ENCODE data around the gene GRHL3.

DNA sequence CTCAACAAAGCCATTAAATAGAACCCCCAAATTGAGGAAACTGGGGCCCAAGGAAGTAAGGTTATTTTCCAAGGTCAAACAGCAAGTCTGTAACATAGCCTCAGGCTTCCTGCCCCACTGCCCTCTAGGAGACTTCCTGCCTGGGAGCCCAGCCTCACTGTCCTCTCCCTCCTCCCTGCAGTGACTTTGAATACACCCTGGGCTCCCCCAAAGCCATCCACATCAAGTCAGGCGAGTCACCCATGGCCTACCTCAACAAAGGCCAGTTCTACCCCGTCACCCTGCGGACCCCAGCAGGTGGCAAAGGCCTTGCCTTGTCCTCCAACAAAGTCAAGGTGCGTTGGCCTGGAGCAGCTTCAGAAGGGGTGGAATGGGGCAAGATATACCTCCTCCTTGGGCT is 18.3 kb downstream of the GRHL3 start:
- TF ChIP-seq, protein P1, sequence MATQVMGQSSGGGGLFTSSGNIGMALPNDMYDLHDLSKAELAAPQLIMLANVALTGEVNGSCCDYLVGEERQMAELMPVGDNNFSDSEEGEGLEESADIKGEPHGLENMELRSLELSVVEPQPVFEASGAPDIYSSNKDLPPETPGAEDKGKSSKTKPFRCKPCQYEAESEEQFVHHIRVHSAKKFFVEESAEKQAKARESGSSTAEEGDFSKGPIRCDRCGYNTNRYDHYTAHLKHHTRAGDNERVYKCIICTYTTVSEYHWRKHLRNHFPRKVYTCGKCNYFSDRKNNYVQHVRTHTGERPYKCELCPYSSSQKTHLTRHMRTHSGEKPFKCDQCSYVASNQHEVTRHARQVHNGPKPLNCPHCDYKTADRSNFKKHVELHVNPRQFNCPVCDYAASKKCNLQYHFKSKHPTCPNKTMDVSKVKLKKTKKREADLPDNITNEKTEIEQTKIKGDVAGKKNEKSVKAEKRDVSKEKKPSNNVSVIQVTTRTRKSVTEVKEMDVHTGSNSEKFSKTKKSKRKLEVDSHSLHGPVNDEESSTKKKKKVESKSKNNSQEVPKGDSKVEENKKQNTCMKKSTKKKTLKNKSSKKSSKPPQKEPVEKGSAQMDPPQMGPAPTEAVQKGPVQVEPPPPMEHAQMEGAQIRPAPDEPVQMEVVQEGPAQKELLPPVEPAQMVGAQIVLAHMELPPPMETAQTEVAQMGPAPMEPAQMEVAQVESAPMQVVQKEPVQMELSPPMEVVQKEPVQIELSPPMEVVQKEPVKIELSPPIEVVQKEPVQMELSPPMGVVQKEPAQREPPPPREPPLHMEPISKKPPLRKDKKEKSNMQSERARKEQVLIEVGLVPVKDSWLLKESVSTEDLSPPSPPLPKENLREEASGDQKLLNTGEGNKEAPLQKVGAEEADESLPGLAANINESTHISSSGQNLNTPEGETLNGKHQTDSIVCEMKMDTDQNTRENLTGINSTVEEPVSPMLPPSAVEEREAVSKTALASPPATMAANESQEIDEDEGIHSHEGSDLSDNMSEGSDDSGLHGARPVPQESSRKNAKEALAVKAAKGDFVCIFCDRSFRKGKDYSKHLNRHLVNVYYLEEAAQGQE (IDR thresholded peaks at IDR 0.05), result no peak
- TF ChIP-seq, protein P2, sequence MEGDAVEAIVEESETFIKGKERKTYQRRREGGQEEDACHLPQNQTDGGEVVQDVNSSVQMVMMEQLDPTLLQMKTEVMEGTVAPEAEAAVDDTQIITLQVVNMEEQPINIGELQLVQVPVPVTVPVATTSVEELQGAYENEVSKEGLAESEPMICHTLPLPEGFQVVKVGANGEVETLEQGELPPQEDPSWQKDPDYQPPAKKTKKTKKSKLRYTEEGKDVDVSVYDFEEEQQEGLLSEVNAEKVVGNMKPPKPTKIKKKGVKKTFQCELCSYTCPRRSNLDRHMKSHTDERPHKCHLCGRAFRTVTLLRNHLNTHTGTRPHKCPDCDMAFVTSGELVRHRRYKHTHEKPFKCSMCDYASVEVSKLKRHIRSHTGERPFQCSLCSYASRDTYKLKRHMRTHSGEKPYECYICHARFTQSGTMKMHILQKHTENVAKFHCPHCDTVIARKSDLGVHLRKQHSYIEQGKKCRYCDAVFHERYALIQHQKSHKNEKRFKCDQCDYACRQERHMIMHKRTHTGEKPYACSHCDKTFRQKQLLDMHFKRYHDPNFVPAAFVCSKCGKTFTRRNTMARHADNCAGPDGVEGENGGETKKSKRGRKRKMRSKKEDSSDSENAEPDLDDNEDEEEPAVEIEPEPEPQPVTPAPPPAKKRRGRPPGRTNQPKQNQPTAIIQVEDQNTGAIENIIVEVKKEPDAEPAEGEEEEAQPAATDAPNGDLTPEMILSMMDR (IDR thresholded peaks at IDR 0.05; ENCODE audit: low read depth, low read length, missing input control), result no peak
- TF ChIP-seq RAD21 (IDR thresholded peaks at IDR 0.05), result no peak
- TF ChIP-seq JUND (IDR thresholded peaks at IDR 0.05), result no peak
- TF ChIP-seq TAF1 (conservative IDR thresholded peaks at IDR 0.05), result no peak
- TF ChIP-seq GABPA (IDR thresholded peaks at IDR 0.05 in 1 of 2, conservative IDR thresholded peaks at IDR 0.05 in 1 of 2), result no peak
